OCI-LY3 (cell line): ENCODE data around the gene BCO2.

Source experiments
- H2AFZ ChIP-seq: fragments of 200-600, 300-600 bp; shearing (Covaris generic); 2 replicates; pipeline ENCODE4 v1.6.0; 2014; ENCODE audit warnings: antibody characterized with exemption, low read depth, low read length
- H3K27ac ChIP-seq: fragments of 200-600, 300-600 bp; sonication (generic); 2 replicates; pipeline ENCODE4 v1.5.1; 2014; ENCODE audit warnings: mild to moderate bottlenecking, low read length, moderate library complexity, mixed read lengths
- H3K27me3 ChIP-seq: fragments of 200-600, 300-600 bp; sonication (generic); 2 replicates; pipeline ENCODE4 v1.6.1; 2014; ENCODE audit warnings: low read depth, low read length, mixed read lengths
- H3K36me3 ChIP-seq: fragments of 200-600, 300-600 bp; sonication (generic); replicated peaks from 2 replicates; pipeline ENCODE3; 2014; ENCODE audit warnings: low read depth, low read length, mixed read lengths
- H3K4me1 ChIP-seq: fragments of 300-600, 200-600 bp; sonication (generic); 2 replicates; pipeline ENCODE4 v1.6.1; 2014; ENCODE audit warnings: low read length, mixed read lengths
- H3K4me2 ChIP-seq: fragments of 200-600, 300-600 bp; sonication (generic); 2 replicates; pipeline ENCODE4 v1.6.1; 2014; ENCODE audit warnings: low read length, mixed read lengths
- H3K4me3 ChIP-seq: fragments of 300-600, 200-600 bp; sonication (generic); 2 replicates; pipeline ENCODE4 v1.5.1; 2014; ENCODE audit warnings: antibody characterized with exemption, mild to moderate bottlenecking, low read length, moderate library complexity
- H3K79me2 ChIP-seq: fragments of 300-600, 200-600 bp; shearing (Covaris generic); 2 replicates; pipeline ENCODE4 v1.6.1; 2014; ENCODE audit warnings: mild to moderate bottlenecking, low read length, mixed read lengths
- H3K9ac ChIP-seq: fragments of 300-600, 200-600 bp; shearing (Covaris generic); 2 replicates; pipeline ENCODE4 v1.6.0; 2014; ENCODE audit warnings: mild to moderate bottlenecking, low read length, moderate library complexity
- H3K9me3 ChIP-seq: fragments of 200-600, 300-600 bp; shearing (Covaris generic); 2 replicates; pipeline ENCODE4 v1.6.1; 2014; ENCODE audit warnings: low read length, mixed read lengths; ENCODE audit not compliant: insufficient read depth
- H4K20me1 ChIP-seq: fragments of 200-600, 300-600 bp; sonication (generic); 2 replicates; pipeline ENCODE4 v1.6.1; 2016; ENCODE audit warnings: low read length, mixed read lengths; ENCODE audit not compliant: insufficient read depth
- CTCF ChIP-seq: fragments of 200-600, 300-600 bp; sonication (generic); IDR thresholded peaks from 2 replicates; pipeline ENCODE4 v1.5.1; 2014; ENCODE audit warnings: antibody characterized with exemption, low read length, low read depth
- EZH2phosphoT487 ChIP-seq: fragments of 200-600 bp; shearing (Covaris generic); IDR thresholded peaks from 2 replicates; pipeline ENCODE4 v1.6.1; 2018; ENCODE audit warnings: antibody characterized with exemption, mixed run types, low read depth

The BCO2 gene

GRCh38 chr11:112213753-112214152, 38.4 kb downstream of the BCO2 start:
- Histone ChIP-seq H3K4me3 (no peak overlapping the region), H3K27ac (no peak overlapping the region), H3K4me2 (no peak overlapping the region), H3K9ac (no peak overlapping the region), H3K4me1 (peaks cover 4% of the 10 kb centered on the region), H4K20me1 (no peaks in the 10 kb centered on the region), H3K79me2 (no peaks in the 10 kb centered on the region), H3K36me3 (no peaks in the 10 kb centered on the region), H3K9me3 (no peaks in the 10 kb centered on the region), H3K27me3 (peaks cover 28% of the 10 kb centered on the region), H2AFZ (no peak overlapping the region)
- no peak for TF ChIP-seq CTCF
- TF ChIP-seq EZH2phosphoT487: no peak

- Histone ChIP-seq H3K4me3 (no peak overlapping the region), H3K79me2 (no peaks in the 10 kb centered on the region), H2AFZ (no peak overlapping the region), H3K9me3 (no peaks in the 10 kb centered on the region), H3K4me1 (peaks cover 4% of the 10 kb centered on the region), H3K4me2 (no peak overlapping the region), H3K27ac (no peak overlapping the region), H3K9ac (no peak overlapping the region), H3K36me3 (no peaks in the 10 kb centered on the region), H3K27me3 (peaks cover 10% of the 10 kb centered on the region), H4K20me1 (no peaks in the 10 kb centered on the region)
- TF ChIP-seq CTCF: no peak
- no peak for TF ChIP-seq EZH2phosphoT487
Observed at GRCh38 chr11:112215621-112216020, 40.3 kb downstream of the BCO2 start.

- Histone ChIP-seq H3K36me3 (no peaks in the 10 kb centered on the region), H3K27ac (no peak overlapping the region), H3K79me2 (no peaks in the 10 kb centered on the region)
Observed at GRCh38 chr11:112216561-112217105, 41.3 kb downstream of the BCO2 start.

More at GRCh38 chr11:112216561-112217105, 41.3 kb downstream of the BCO2 start:
- Histone ChIP-seq H3K4me3 (no peak overlapping the region), H3K4me1 (peaks cover 1% of the 10 kb centered on the region), H3K4me2 (no peak overlapping the region), H3K27me3 (peaks cover 6% of the 10 kb centered on the region), H3K9ac (no peak overlapping the region), H4K20me1 (no peaks in the 10 kb centered on the region), H2AFZ (no peak overlapping the region), H3K9me3 (no peaks in the 10 kb centered on the region)
- no peak for TF ChIP-seq EZH2phosphoT487
- no peak for TF ChIP-seq CTCF
